Left lung (tissue), 10 donors: ENCODE data around the gene HDAC9. TPM values are rescaled to one million over a fixed set of nuclear protein-coding genes. Genes with fewer than 3 reads are reported as not detected.
A peak's percentile ranks its signal among the peaks of the same experiment; 100 is the strongest.
"Not testable (repeated sequence)": the region's sequence is repeated elsewhere in the genome, so short reads cannot be mapped to it uniquely, and the experiment has no call there.

Source experiments
- ATAC-seq: fragments of 200-7000 bp; cut with Tn5 transposase; one replicate; pipeline ENCODE4 v1.9.1; 2020; ENCODE audit warnings: moderate library complexity
- DNase-seq, 4 donors: peaks; one replicate each; pipeline ENCODE4 v3.0.0-alpha.2; 2013 to 2020
- H3K27ac ChIP-seq, 2 donors: fragments of 200-600 bp; sonication (generic) in 1 of 2; one replicate each; pipeline versions ENCODE4 v1.5.0 to v1.8.0; 2020 to 2021
- H3K27me3 ChIP-seq, 2 donors: fragments of 200-600 bp; sonication (generic) in 1 of 2; one replicate each; pipeline versions ENCODE4 v1.5.0 to v1.8.0; 2020 to 2021
- H3K36me3 ChIP-seq, 2 donors: fragments of 200-600 bp; sonication (generic) in 1 of 2; one replicate each; pipeline versions ENCODE4 v1.5.0 to v1.8.0; 2020 to 2021
- H3K4me1 ChIP-seq, 2 donors: fragments of 200-600 bp; one replicate each; pipeline ENCODE4 v1.8.0; 2021
- H3K4me3 ChIP-seq, 2 donors: fragments of 200-600 bp; sonication (generic) in 1 of 2; one replicate each; pipeline versions ENCODE4 v1.5.0 to v1.8.0; 2020 to 2021; ENCODE audit warnings: mild to moderate bottlenecking in 1 of 2
- H3K9me3 ChIP-seq, 2 donors: fragments of 200-600 bp; sonication (generic) in 1 of 2; one replicate each; pipeline versions ENCODE4 v1.5.0 to v1.8.0; 2020 to 2021
- CTCF ChIP-seq, 2 donors: fragments of 200-600 bp; sonication (generic) in 1 of 2; IDR thresholded peaks; one replicate each; pipeline versions ENCODE4 v1.5.0 to v1.8.0; 2021; ENCODE audit warnings: antibody characterized with exemption in 2 of 2
- intact Hi-C, 2 donors: fragments of 100-400 bp; cut with DNase I; formaldehyde crosslinking; loops; one replicate each; pipeline versions ENCODE4 v1.11.2 to v1.14.2; 2022
- polyA plus RNA-seq, 6 donors: library from polyadenylated mRNA; unstranded; fragments of 120-200 nt; gene quantifications; one replicate each; pipeline ENCODE4 v1.2.1, GENCODE V29; 2013; ENCODE audit not compliant: insufficient read length in 6 of 6
- total RNA-seq, 2 donors: library from RNA; stranded (reverse); fragmentation: NEBNext Ultra II Directional; extraction: Animal tissue kit (Norgen Biotek cat#: 25700); gene quantifications; one replicate each; pipeline ENCODE4 v1.2.1, GENCODE V29; 2021
- donor health status: DM: no; HTN: yes; CAD: no.
- donor health status: DM: no; HTN: no; CAD: no.

Gene HDAC9
- total and polyA plus RNA-seq, 8 donors = 6.7 to 13.2 (median 9.6) TPM

- TF ChIP-seq CTCF (IDR thresholded peaks at IDR 0.05) = no peak
- H3K4me3 ChIP-seq = no peak overlapping the region
- ATAC-seq = no peak
These were observed 228.8 kb downstream of the HDAC9 start for GRCh38 chr7:18724318-18724717.

GRCh38 chr7:18727115-18727870, 231.7 kb downstream of the HDAC9 start:
- no peaks in the 10 kb centered on the region for H3K36me3 ChIP-seq
- ATAC-seq (no peak), DNase-seq (no peak)
- TF ChIP-seq CTCF (IDR thresholded peaks at IDR 0.05) = no peak
- intact Hi-C loops = no loop called here
- H3K27me3 ChIP-seq = no peaks in the 10 kb centered on the region
- H3K4me3 ChIP-seq = no peak overlapping the region
- H3K27ac ChIP-seq = no peak overlapping the region
- no peaks in the 10 kb centered on the region for H3K4me1 ChIP-seq
- no peaks in the 10 kb centered on the region for H3K9me3 ChIP-seq

More at GRCh38 chr7:18724318-18724717, 228.8 kb downstream of the HDAC9 start:
- Histone ChIP-seq H3K36me3 (no peaks in the 10 kb centered on the region), H3K4me1 (no peaks in the 10 kb centered on the region), H3K27ac (no peak overlapping the region), H3K9me3 (no peaks in the 10 kb centered on the region), H3K27me3 (no peaks in the 10 kb centered on the region)
- intact Hi-C loops = no loop called here
- DNase-seq = no peak

- ATAC-seq, H3K4me3 ChIP-seq, H3K27me3 ChIP-seq, intact Hi-C loops, DNase-seq, H3K4me1 ChIP-seq, H3K36me3 ChIP-seq, H3K27ac ChIP-seq: not testable (repeated sequence)
- peaks cover 0 to 12% of the 10 kb centered on the region in 2 donors for H3K9me3 ChIP-seq
These were observed 240.5 kb downstream of the HDAC9 start for GRCh38 chr7:18736012-18736411.

- no peaks in the 10 kb centered on the region for H3K4me1 ChIP-seq
- ATAC-seq = no peak
- no peaks in the 10 kb centered on the region for H3K27me3 ChIP-seq
- H3K36me3 ChIP-seq = no peaks in the 10 kb centered on the region
- intact Hi-C loops = no loop called here
- TF ChIP-seq CTCF (IDR thresholded peaks at IDR 0.05) = no peak
- H3K9me3 ChIP-seq = peaks cover 0 to 3% of the 10 kb centered on the region in 2 donors
- H3K4me3 ChIP-seq = no peak overlapping the region
- H3K27ac ChIP-seq = no peak overlapping the region
- DNase-seq = no peak
These were observed 245.0 kb downstream of the HDAC9 start for GRCh38 chr7:18740579-18740988.

GRCh38 chr7:18753972-18754610, 258.5 kb downstream of the HDAC9 start:
- no peak overlapping the region for H3K27ac ChIP-seq
- ATAC-seq (peak; percentile 25), DNase-seq (no peak)
- no peaks in the 10 kb centered on the region for H3K9me3 ChIP-seq
- no peaks in the 10 kb centered on the region for H3K36me3 ChIP-seq
- H3K4me1 ChIP-seq = no peaks in the 10 kb centered on the region
- no peaks in the 10 kb centered on the region for H3K27me3 ChIP-seq
- intact Hi-C loops = no loop called here
- no peak for TF ChIP-seq CTCF (IDR thresholded peaks at IDR 0.05)
- H3K4me3 ChIP-seq = no peak overlapping the region
